ENCODE data around the gene GRIFIN. TPM values are rescaled to one million over a fixed set of nuclear protein-coding genes. Genes with fewer than 3 reads are reported as not detected.

The GRIFIN gene
- polyA plus RNA-seq, 2 of the 4 experiments (the other 2 are of a cell fraction): not detected

- ChIA-PET CTCF (no interaction called here), POLR2A (no interaction called here)
- peaks cover 42% of the 10 kb centered on the region for H3K4me1 ChIP-seq
- H3K4me2 ChIP-seq: no peak overlapping the region
- ATAC-seq (no peak), FAIRE-seq (no peak), DNase-seq (ENCODE audit: low read depth in 1 of 2, low spot score in 1 of 2) (no peak)
- TF ChIP-seq SREBF2 (IDR thresholded peaks at IDR 0.05) (no peak), ESRRA (IDR thresholded peaks at IDR 0.05; ENCODE audit: borderline replicate concordance, low read length) (no peak), ZNF302 (CRISPR knock-in tag; IDR thresholded peaks at IDR 0.05) (no peak), CHD4 (IDR thresholded peaks at IDR 0.05; ENCODE audit: borderline replicate concordance) (no peak), NPAS2 (CRISPR knock-in tag; IDR thresholded peaks at IDR 0.05; ENCODE audit: borderline replicate concordance) (no peak), CTCF (IDR thresholded peaks at IDR 0.05) (no peak), MAFK (IDR thresholded peaks at IDR 0.05; ENCODE audit: partially characterized antibody) (no peak), RFX5 (IDR thresholded peaks at IDR 0.05) (no peak), FOSL2 (IDR thresholded peaks at IDR 0.05) (no peak), FOSL2 (CRISPR knock-in tag; IDR thresholded peaks at IDR 0.05) (no peak), BHLHE40 (IDR thresholded peaks at IDR 0.05; ENCODE audit: low read depth, low read length) (no peak), SMC3 (IDR thresholded peaks at IDR 0.05) (no peak), NFE2L2 (conservative IDR thresholded peaks at IDR 0.05; ENCODE audit: low read length) (no peak), HOXB13 (CRISPR knock-in tag; IDR thresholded peaks at IDR 0.05; ENCODE audit: low read depth) (no peak), ZC3H11A (IDR thresholded peaks at IDR 0.05) (no peak), TFCP2L1 (CRISPR knock-in tag; IDR thresholded peaks at IDR 0.05) (no peak), MAZ (IDR thresholded peaks at IDR 0.05; ENCODE audit: borderline replicate concordance, low read depth, low read length) (no peak), HES2 (IDR thresholded peaks at IDR 0.05) (no peak), ZFP36 (IDR thresholded peaks at IDR 0.05; ENCODE audit: borderline replicate concordance, partially characterized antibody) (no peak)
- H3K4me3 ChIP-seq: no peak overlapping the region
- 84% methylated on average over 9 of the region's 9 CpGs for WGBS (ENCODE audit: missing lambda C conversion rate)
- no peak overlapping the region; a peak in 1 of 6 replicates for H3K27ac ChIP-seq
- H3K9me3 ChIP-seq: no peaks in the 10 kb centered on the region
These were observed 38.5 kb upstream of the GRIFIN start for GRCh38 chr7:2514473-2515423.

- no peak for TF ChIP-seq RAD21 (conservative IDR thresholded peaks at IDR 0.05 in 1 of 2, IDR thresholded peaks at IDR 0.05 in 1 of 2)
- TF ChIP-seq JUNB (IDR thresholded peaks at IDR 0.05): no peak
- TF ChIP-seq CBX8 (IDR thresholded peaks at IDR 0.05): no peak
- TF ChIP-seq HMGXB4 (CRISPR knock-in tag; IDR thresholded peaks at IDR 0.05; ENCODE audit: borderline replicate concordance): no peak
- no peak for TF ChIP-seq USF2 (IDR thresholded peaks at IDR 0.05)
- no peak for TF ChIP-seq BHLHE40 (IDR thresholded peaks at IDR 0.05; ENCODE audit: low read depth, low read length)
- no peak for TF ChIP-seq NR3C1 (IDR thresholded peaks at IDR 0.05)
- TF ChIP-seq REST (IDR thresholded peaks at IDR 0.05): no peak
- TF ChIP-seq SREBF2 (IDR thresholded peaks at IDR 0.05): no peak
- no peak for TF ChIP-seq ESRRA (IDR thresholded peaks at IDR 0.05; ENCODE audit: borderline replicate concordance, low read length)
- no peak for TF ChIP-seq POLR2A (IDR thresholded peaks at IDR 0.05; ENCODE audit: low read length)
- FAIRE-seq (no peak), ATAC-seq (no peak), DNase-seq (ENCODE audit: low read depth in 1 of 2, low spot score in 1 of 2) (no peak)
- Histone ChIP-seq H3K27ac (no peak overlapping the region), H3K9me3 (no peaks in the 10 kb centered on the region), H3K4me2 (no peak overlapping the region), H3K4me3 (no peak overlapping the region), H3K4me1 (peaks cover 42% of the 10 kb centered on the region)
- WGBS (ENCODE audit: missing lambda C conversion rate): 95% methylated on average over 7 of the region's 7 CpGs
- CTCF ChIA-PET: no interaction called here
- POLR2A ChIA-PET: no interaction called here
These were observed 37.5 kb upstream of the GRIFIN start for GRCh38 chr7:2513702-2514101.

All from A549 (cell line).